Mesodermal cell (in vitro differentiated cells): ENCODE data around the gene CALM3.
A peak's percentile ranks its signal among the peaks of the same experiment; 100 is the strongest.

Experiments used
- H3K27ac ChIP-seq: 2 replicates; pipeline ENCODE4 v1.7.0; 2013; ENCODE audit warnings: mild to moderate bottlenecking, low read depth, low read length, moderate library complexity; ENCODE audit not compliant: severe bottlenecking
- H3K36me3 ChIP-seq: 2 replicates; pipeline ENCODE4 v1.7.1; 2013; ENCODE audit warnings: mild to moderate bottlenecking, low read length, moderate library complexity; ENCODE audit not compliant: control insufficient read depth, insufficient read depth
- H3K4me1 ChIP-seq: one replicate; pipeline ENCODE4 v1.7.1; 2013; ENCODE audit warnings: mild to moderate bottlenecking, low read length; ENCODE audit not compliant: insufficient read depth, control insufficient read depth, poor library complexity, severe bottlenecking
- H3K4me3 ChIP-seq: 2 replicates; pipeline ENCODE4 v1.7.0; 2013; ENCODE audit warnings: low read length, control low read depth, mild to moderate bottlenecking; ENCODE audit not compliant: insufficient read depth, poor library complexity, severe bottlenecking; ENCODE audit errors: extremely low read depth
- H3K9me3 ChIP-seq: 2 replicates; pipeline ENCODE4 v1.7.1; 2013; ENCODE audit warnings: mild to moderate bottlenecking, low read length, moderate library complexity; ENCODE audit not compliant: control insufficient read depth
- whole genome bisulfite sequencing, 2 experiments: methylation state at CpG; one replicate each; pipeline ENCODE4 v1.1.5; 2013; ENCODE audit warnings: missing lambda C conversion rate in 2 of 2; ENCODE audit not compliant: insufficient coverage in 2 of 2; 5-methylcytosine and 5-hydroxymethylcytosine counted together

The CALM3 gene

DNA sequence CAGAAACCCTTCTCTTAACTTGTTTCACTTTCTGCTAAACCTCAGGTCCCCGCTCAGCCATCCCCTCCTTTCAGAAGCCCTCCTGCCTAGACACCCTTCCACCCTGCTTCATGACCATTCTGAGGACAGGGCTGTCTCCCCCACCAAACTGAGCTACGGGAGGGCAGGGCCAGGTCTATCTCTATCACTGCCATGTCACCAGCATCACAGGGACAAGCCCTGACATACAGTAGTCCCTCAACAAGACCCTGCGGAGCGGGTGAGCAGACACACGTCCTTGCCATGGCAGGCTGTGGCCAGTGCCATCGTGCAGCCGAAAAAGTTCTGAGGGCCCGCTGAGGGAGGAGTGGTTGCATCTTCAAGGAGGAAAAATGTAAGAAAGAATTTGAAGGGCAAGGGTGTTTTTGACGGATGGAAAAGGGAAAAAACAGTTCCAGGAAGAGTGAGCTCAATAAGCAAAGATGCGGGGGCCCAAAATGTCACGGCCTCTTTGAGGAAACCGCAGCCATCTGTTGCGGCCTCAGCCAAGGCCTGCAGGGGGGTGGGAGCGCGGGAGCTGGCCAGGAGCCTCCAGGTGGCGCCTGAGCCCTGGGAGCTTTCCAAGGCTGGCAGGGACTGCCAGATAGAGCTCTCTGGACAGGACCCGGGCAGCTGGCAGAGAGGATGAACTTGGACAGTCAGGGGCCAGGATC lies 15.6 kb downstream of the CALM3 start:
- Histone ChIP-seq H3K9me3 (no peaks in the 10 kb centered on the region), H3K27ac (no peak overlapping the region), H3K4me3 (no peak overlapping the region), H3K36me3 (no peaks in the 10 kb centered on the region), H3K4me1 (peaks cover 26% of the 10 kb centered on the region)
- WGBS, 2 experiments, result 43 to 51% methylated on average over 16 to 17 of the region's 17 CpGs

DNA sequence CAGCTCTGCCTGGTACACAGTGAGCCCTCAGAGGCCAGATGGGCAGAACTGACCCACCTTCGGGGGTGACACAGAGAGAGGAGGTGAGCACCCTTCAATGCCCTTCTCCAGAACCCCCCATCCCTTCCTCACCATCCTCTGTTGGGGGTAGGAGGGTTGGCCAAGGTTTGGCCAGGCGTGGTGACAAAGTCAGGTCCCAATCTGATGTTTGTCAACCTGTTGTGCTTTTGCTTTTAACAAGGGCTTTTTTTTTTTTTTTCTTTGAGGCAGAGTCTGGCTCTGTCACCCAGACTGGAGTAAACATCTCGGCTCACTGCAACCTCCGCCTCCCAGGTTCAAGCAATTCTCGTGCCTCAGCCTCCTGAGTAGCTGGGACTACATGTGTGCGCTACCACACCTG lies 16.5 kb downstream of the CALM3 start:
- Histone ChIP-seq H3K36me3 (no peaks in the 10 kb centered on the region), H3K27ac (no peak overlapping the region), H3K9me3 (no peaks in the 10 kb centered on the region), H3K4me3 (no peak overlapping the region), H3K4me1 (peaks cover 33% of the 10 kb centered on the region)
- WGBS, 2 experiments, result 70 to 96% methylated on average over 2 to 3 of the region's 6 CpGs

DNA sequence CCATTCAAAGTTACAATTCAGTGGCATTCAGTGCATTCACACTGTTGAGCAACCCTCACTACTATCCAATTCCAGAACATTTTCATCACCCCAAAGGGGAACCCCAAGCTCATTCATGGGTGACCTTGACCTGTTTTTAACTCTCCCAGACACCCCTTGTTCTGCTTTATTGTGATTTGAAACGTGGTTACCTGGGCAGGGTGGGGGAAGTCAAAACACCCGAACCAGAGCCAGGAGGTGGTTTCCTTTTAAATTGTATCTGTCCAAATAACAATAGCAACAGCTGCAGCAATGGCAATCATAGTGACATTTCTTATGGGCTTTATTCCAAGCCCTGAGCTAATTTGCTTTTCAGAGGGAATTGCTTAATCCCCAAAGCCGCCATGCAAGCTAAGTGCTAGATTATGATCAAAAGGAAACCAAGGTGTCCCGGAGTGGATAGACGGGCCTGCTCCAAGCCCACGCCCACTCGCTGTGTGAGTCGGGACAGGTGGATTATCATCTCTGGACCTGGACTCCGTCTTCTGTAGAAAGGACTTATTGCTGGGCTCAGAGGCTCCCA lies 17.6 kb downstream of the CALM3 start:
- 92 to 100% methylated on average over 7 to 8 of the region's 9 CpGs for WGBS, 2 experiments
- Histone ChIP-seq H3K4me3 (no peak overlapping the region), H3K27ac (no peak overlapping the region), H3K36me3 (no peaks in the 10 kb centered on the region), H3K4me1 (peaks cover 33% of the 10 kb centered on the region), H3K9me3 (no peaks in the 10 kb centered on the region)

GRCh38 chr19:46620267-46620666 lies 19.1 kb downstream of the CALM3 start:
- 95 to 100% methylated on average over 3 of the region's 3 CpGs for WGBS, 2 experiments
- Histone ChIP-seq H3K27ac (peak overlapping the region; percentile 84), H3K9me3 (no peaks in the 10 kb centered on the region), H3K4me3 (no peak overlapping the region), H3K36me3 (no peaks in the 10 kb centered on the region), H3K4me1 (peaks cover 44% of the 10 kb centered on the region)

GRCh38 chr19:46620716-46621115 lies 19.6 kb downstream of the CALM3 start:
- WGBS, 2 experiments, result 68 to 72% methylated on average over 4 of the region's 6 CpGs
- Histone ChIP-seq H3K4me1 (peaks cover 49% of the 10 kb centered on the region), H3K4me3 (no peak overlapping the region), H3K36me3 (no peaks in the 10 kb centered on the region), H3K9me3 (no peaks in the 10 kb centered on the region), H3K27ac (peak overlapping the region; percentile 84)

GRCh38 chr19:46621191-46622117 lies 20.3 kb downstream of the CALM3 start:
- no peak overlapping the region for H3K4me3 ChIP-seq
- peaks cover 53% of the 10 kb centered on the region for H3K4me1 ChIP-seq
- peak overlapping the region; percentile 84 for H3K27ac ChIP-seq
- 79 to 80% methylated on average over 26 to 31 of the region's 32 CpGs for WGBS, 2 experiments
- H3K9me3 ChIP-seq, result no peaks in the 10 kb centered on the region
- no peaks in the 10 kb centered on the region for H3K36me3 ChIP-seq

DNA sequence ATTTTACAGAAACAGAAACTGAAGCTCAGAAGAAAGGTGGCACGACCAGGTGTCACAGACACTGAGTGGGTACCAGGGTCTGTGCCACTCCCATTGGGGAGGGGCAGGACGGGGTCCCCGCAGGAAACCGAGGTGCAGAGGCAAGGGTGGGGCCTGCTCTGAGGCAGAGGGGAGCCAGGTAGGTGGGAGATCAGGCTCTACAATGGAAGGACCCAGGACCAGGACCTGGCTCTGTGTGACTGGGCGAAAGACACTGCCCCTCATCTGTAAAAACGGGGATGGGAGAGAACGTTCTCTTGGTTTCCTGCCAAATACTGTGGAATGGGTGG lies 21.0 kb downstream of the CALM3 start:
- whole genome bisulfite sequencing, 2 experiments, result 87 to 88% methylated on average over 4 to 7 of the region's 7 CpGs
- peaks cover 53% of the 10 kb centered on the region for H3K4me1 ChIP-seq
- no peaks in the 10 kb centered on the region for H3K36me3 ChIP-seq
- H3K27ac ChIP-seq, result no peak overlapping the region
- H3K9me3 ChIP-seq, result no peaks in the 10 kb centered on the region
- H3K4me3 ChIP-seq, result no peak overlapping the region

DNA sequence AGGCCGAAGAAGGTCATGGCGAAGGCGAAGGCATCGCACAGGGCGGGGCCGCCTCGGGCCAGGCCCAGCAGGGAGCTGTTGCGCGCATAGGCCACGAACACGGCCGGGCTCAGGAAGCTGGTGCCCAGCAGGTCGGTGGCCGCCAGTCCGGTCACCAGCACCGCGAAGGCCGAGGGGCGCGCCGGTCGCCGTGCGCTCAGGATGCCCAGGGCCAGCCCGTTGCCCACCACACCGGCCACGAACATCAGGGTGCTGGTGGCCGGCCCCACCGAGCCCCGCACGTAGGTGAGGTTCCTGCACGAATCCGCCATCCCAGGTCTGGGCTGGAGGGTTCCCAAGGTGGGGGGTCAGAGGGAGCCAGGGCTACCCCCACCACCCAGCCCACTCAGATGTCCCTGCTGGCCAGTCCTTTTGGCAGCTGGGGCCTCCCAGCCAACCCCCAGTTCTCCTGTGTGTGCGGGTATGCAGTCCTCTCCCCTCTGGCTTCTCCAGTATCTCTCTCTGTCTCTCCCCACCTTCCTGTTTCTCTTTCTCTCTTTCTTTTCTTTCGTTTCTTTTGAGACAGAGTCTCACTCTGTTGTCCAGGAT lies 22.9 kb downstream of the CALM3 start:
- no peak overlapping the region for H3K27ac ChIP-seq
- H3K9me3 ChIP-seq, result no peaks in the 10 kb centered on the region
- H3K4me1 ChIP-seq, result peaks cover 54% of the 10 kb centered on the region
- no peaks in the 10 kb centered on the region for H3K36me3 ChIP-seq
- H3K4me3 ChIP-seq, result peak overlapping the region; percentile 11
- 97% methylated on average over 26 to 27 of the region's 35 CpGs for WGBS, 2 experiments

GRCh38 chr19:46624958-46625661 lies 24.0 kb downstream of the CALM3 start, which contains the start of gene PTGIR:
Gene PTGIR, minus strand, starts transcription at chr19:46625089. Its CDS starts 864 bp downstream, at chr19:46624225.
- H3K9me3 ChIP-seq, result no peaks in the 10 kb centered on the region
- peaks cover 48% of the 10 kb centered on the region for H3K4me1 ChIP-seq
- H3K36me3 ChIP-seq, result no peaks in the 10 kb centered on the region
- H3K4me3 ChIP-seq, result peak within 1 kb of the TSS; percentile 11
- H3K27ac ChIP-seq, result peak within 1 kb of the TSS; percentile 79
- WGBS, 2 experiments, result 58 to 60% methylated on average over 9 to 12 of the region's 13 CpGs

GRCh38 chr19:46625731-46626130 lies 24.6 kb downstream of the CALM3 start:
- WGBS, 2 experiments, result 93 to 94% methylated on average over 11 to 12 of the region's 12 CpGs
- Histone ChIP-seq H3K4me1 (peaks cover 45% of the 10 kb centered on the region), H3K36me3 (no peaks in the 10 kb centered on the region), H3K4me3 (no peak overlapping the region), H3K27ac (peak overlapping the region; percentile 79), H3K9me3 (no peaks in the 10 kb centered on the region)
